Breast epithelium (tissue), 3 donors: ENCODE results near the gene DEFB132.
A peak's percentile ranks its signal among the peaks of the same experiment; 100 is the strongest.

Source experiments
- CTCF ChIP-seq, 3 donors: fragments of 450-650 bp; IDR thresholded peaks; one replicate each; pipeline ENCODE4 v1.5.1; 2016 to 2017; ENCODE audit warnings: antibody characterized with exemption in 3 of 3, mild to moderate bottlenecking in 3 of 3, moderate library complexity in 3 of 3
- POLR2A ChIP-seq: fragments of 450-650 bp; IDR thresholded peaks from one replicate; pipeline ENCODE4 v1.6.1; 2016; ENCODE audit warnings: antibody characterized with exemption, mild to moderate bottlenecking, moderate library complexity

- peak in 1 of 3 donors; percentile 13 for TF ChIP-seq CTCF (IDR thresholded peaks at IDR 0.05)
- TF ChIP-seq POLR2A, result no peak
Observed at GRCh38 chr20:208942-209566, 48.5 kb upstream of the DEFB132 start.
